Liver (tissue), 9 donors: ENCODE results near the gene ZDHHC22. TPM values are rescaled to one million over a fixed set of nuclear protein-coding genes. Genes with fewer than 3 reads are reported as not detected.
A peak's percentile ranks its signal among the peaks of the same experiment; 100 is the strongest.

Source experiments
- DNase-seq: peaks from one replicate; pipeline ENCODE4 v3.0.0-alpha.2; 2017; ENCODE audit warnings: low spot score
- H3K27ac ChIP-seq, 2 donors: one replicate each; pipeline ENCODE4 v1.7.0; 2013; ENCODE audit warnings: inconsistent platforms in 2 of 2, low read length in 2 of 2, control low read depth in 1 of 2, low read depth in 1 of 2, mild to moderate bottlenecking in 1 of 2
- H3K27me3 ChIP-seq, 4 donors: one replicate each; pipeline versions ENCODE4 v1.6.1 to v1.7.0; 2013; ENCODE audit warnings: low read length in 3 of 4, inconsistent platforms in 1 of 4, mild to moderate bottlenecking in 1 of 4, moderate library complexity in 1 of 4; ENCODE audit not compliant: control insufficient read depth in 4 of 4, insufficient read depth in 4 of 4
- H3K36me3 ChIP-seq, 4 donors: one replicate each; pipeline versions ENCODE4 v1.6.1 to v1.7.0; 2013; ENCODE audit warnings: low read length in 3 of 4, mild to moderate bottlenecking in 3 of 4, low read depth in 1 of 4, moderate library complexity in 1 of 4; ENCODE audit not compliant: control insufficient read depth in 4 of 4, insufficient read depth in 3 of 4
- H3K4me1 ChIP-seq, 4 donors: one replicate each; pipeline versions ENCODE4 v1.6.1 to v1.7.0; 2013; ENCODE audit warnings: low read length in 3 of 4, mild to moderate bottlenecking in 3 of 4, moderate library complexity in 1 of 4; ENCODE audit not compliant: control insufficient read depth in 4 of 4, insufficient read depth in 4 of 4
- H3K4me3 ChIP-seq, 3 donors: one replicate each; pipeline versions ENCODE4 v1.6.1 to v1.7.0; 2013; ENCODE audit warnings: low read length in 3 of 3, control low read depth in 1 of 3, low read depth in 1 of 3, mild to moderate bottlenecking in 1 of 3
- H3K9ac ChIP-seq, 2 donors: one replicate each; pipeline ENCODE4 v1.7.0; 2013; ENCODE audit warnings: low read length in 2 of 2, mild to moderate bottlenecking in 2 of 2, moderate library complexity in 2 of 2, control low read depth in 1 of 2, low read depth in 1 of 2
- H3K9me3 ChIP-seq, 4 donors: one replicate each; pipeline versions ENCODE4 v1.6.1 to v1.7.0; 2013; ENCODE audit warnings: low read length in 3 of 4; ENCODE audit not compliant: control insufficient read depth in 4 of 4
- ATF3 ChIP-seq: IDR thresholded peaks from 2 replicates; pipeline ENCODE4 v1.6.1; 2016; ENCODE audit warnings: antibody characterized with exemption
- EGR1 ChIP-seq, 2 donors: IDR thresholded peaks; 2 replicates each; pipeline ENCODE4 v1.6.1; 2016 to 2018; ENCODE audit warnings: antibody characterized with exemption in 2 of 2, low read depth in 2 of 2
- FOXA1 ChIP-seq: IDR thresholded peaks from 2 replicates; pipeline ENCODE4 v1.6.1; 2016; ENCODE audit warnings: antibody characterized with exemption
- FOXA2 ChIP-seq: IDR thresholded peaks from 2 replicates; pipeline ENCODE4 v1.6.1; 2016; ENCODE audit warnings: antibody characterized with exemption
- GABPA ChIP-seq, 2 donors: IDR thresholded peaks in 1 of 2; conservative IDR thresholded peaks in 1 of 2; 2 replicates each; pipeline ENCODE4 v1.6.1; 2016; ENCODE audit warnings: antibody characterized with exemption in 2 of 2, mild to moderate bottlenecking in 1 of 2, moderate library complexity in 1 of 2
- HNF4A ChIP-seq, 2 donors: conservative IDR thresholded peaks; 2 replicates each; pipeline ENCODE4 v1.6.1; 2016; ENCODE audit warnings: antibody characterized with exemption in 2 of 2, mild to moderate bottlenecking in 2 of 2
- HNF4G ChIP-seq: IDR thresholded peaks from 2 replicates; pipeline ENCODE4 v1.6.1; 2016; ENCODE audit warnings: antibody characterized with exemption
- JUND ChIP-seq, 2 donors: IDR thresholded peaks; 2 replicates each; pipeline ENCODE4 v1.6.1; 2016; ENCODE audit warnings: antibody characterized with exemption in 2 of 2
- MAX ChIP-seq: IDR thresholded peaks from 2 replicates; pipeline ENCODE4 v1.6.1; 2016; ENCODE audit warnings: antibody characterized with exemption
- NR2F2 ChIP-seq: IDR thresholded peaks from 2 replicates; pipeline ENCODE4 v1.6.1; 2016; ENCODE audit warnings: antibody characterized with exemption
- RAD21 ChIP-seq, 2 donors: IDR thresholded peaks; 2 replicates each; pipeline ENCODE4 v1.6.1; 2016; ENCODE audit warnings: antibody characterized with exemption in 2 of 2, mild to moderate bottlenecking in 2 of 2
- RXRA ChIP-seq, 2 donors: IDR thresholded peaks; 2 replicates each; pipeline ENCODE4 v1.6.1; 2017 to 2018; ENCODE audit warnings: antibody characterized with exemption in 2 of 2, mild to moderate bottlenecking in 1 of 2
- SP1 ChIP-seq: IDR thresholded peaks from 2 replicates; pipeline ENCODE4 v1.6.1; 2018; ENCODE audit warnings: antibody characterized with exemption, mild to moderate bottlenecking
- TAF1 ChIP-seq: conservative IDR thresholded peaks from 2 replicates; pipeline ENCODE4 v1.6.1; 2016; ENCODE audit warnings: antibody characterized with exemption, mild to moderate bottlenecking
- YY1 ChIP-seq: IDR thresholded peaks from 2 replicates; pipeline ENCODE4 v1.6.1; 2016; ENCODE audit warnings: antibody characterized with exemption, mild to moderate bottlenecking
- ZBTB33 ChIP-seq: IDR thresholded peaks from 2 replicates; pipeline ENCODE4 v1.6.1; 2016; ENCODE audit warnings: antibody characterized with exemption
- WGBS: extraction: QIAGEN DNeasy Blood & Tissue Kit; methylation state at CpG from one replicate; pipeline ENCODE4 v1.1.7; 2013; 5-methylcytosine and 5-hydroxymethylcytosine counted together
- polyA plus RNA-seq, 2 donors: library from polyadenylated mRNA; stranded (reverse) in 1 of 2; unstranded in 1 of 2; fragments of 200-250 nt in 1 of 2; fragments of >200 nt in 1 of 2; fragmentation: Nextera tagmentation in 1 of 2; extraction: Ambion mirVana in 1 of 2; gene quantifications; one replicate each; pipeline versions ENCODE4 v1.2.1 to v1.2.3, GENCODE V29; 2013 to 2015
- total RNA-seq, 2 donors: library from RNA; depleted of rRNA; stranded (reverse); fragments of >200 nt; gene quantifications; one replicate each; pipeline ENCODE4 v1.2.3, GENCODE V29; 2014
- TF ChIP-seq, protein P1 (sequence below): fragments of 150-350 bp; IDR thresholded peaks from 2 replicates; pipeline ENCODE4 v1.5.1; 2017; ENCODE audit warnings: improper control_type of control experiment, low read depth, low read length; ENCODE audit not compliant: missing input control
- TF ChIP-seq, protein P2 (sequence below): IDR thresholded peaks from 2 replicates; pipeline ENCODE4 v1.6.1; 2016; ENCODE audit warnings: antibody characterized with exemption, mild to moderate bottlenecking
- donor health status: healthy.
- donor health status: healthy.
- donor health status: healthy.
- donor health status: healthy.
- donor health status: healthy.

Gene ZDHHC22
- total and polyA plus RNA-seq, 4 donors = not detected

DNA sequence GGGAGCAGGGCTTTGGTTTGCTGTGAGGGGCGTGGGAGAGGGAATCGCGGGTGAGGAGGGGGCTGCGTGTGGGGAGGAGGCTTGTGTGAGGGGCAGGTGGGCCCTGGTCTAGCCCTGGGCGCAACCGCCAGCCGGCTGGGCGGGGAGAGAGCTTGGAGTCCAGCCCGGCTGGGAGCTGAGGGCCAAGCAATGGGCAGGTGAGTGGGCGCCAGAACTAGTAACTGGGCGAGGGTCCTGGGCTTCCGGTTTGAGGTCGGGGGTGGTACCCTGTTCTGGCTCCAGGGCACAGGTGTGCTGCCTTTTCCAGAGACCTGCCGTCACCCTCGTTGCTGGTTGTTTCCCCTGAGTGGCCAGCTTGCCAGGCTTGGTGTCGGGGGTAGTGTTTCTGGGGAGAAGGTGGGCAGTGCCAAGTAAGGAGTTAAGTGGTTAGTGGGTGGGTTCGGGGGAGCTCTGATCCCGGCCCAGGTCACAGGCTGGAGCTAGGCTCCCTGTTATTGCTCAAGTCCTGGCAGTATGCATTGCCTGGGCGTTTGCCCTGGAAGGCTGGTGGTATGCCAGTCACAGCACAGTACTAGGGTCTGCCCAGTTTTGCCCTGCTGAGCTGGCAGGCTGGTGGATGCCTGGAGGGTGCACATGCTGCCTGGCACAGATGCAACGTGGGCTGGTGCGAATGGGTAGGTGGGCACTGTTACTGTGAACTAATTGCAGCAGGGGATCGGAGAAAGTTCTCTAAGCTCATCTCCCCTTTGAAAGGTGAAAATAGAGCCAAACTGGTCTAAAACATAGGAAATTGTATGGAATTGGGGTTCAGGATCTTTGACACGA is 42.9 kb downstream of the ZDHHC22 start:
- H3K27ac ChIP-seq = peak overlapping the region; percentile 98 to 100
- H3K36me3 ChIP-seq = no peaks in the 10 kb centered on the region
- H3K4me3 ChIP-seq = peak overlapping the region; percentile 67 to 85 (median 84)
- no peak for DNase-seq
- peaks cover 2 to 28% (median 14%) of the 10 kb centered on the region in 4 donors for H3K4me1 ChIP-seq
- H3K9ac ChIP-seq = peak overlapping the region; percentile 83 to 99
- H3K27me3 ChIP-seq = no peaks in the 10 kb centered on the region
- no peaks in the 10 kb centered on the region for H3K9me3 ChIP-seq
- WGBS = 5% methylated on average over 23 of the region's 23 CpGs
- TF ChIP-seq SP1 = peak; percentile 17
- TF ChIP-seq HNF4G = no peak
- TF ChIP-seq RAD21 (IDR thresholded peaks at IDR 0.05) = no peak
- peak; percentile 24 to 69 for TF ChIP-seq RXRA (IDR thresholded peaks at IDR 0.05)
- TF ChIP-seq HNF4A (conservative IDR thresholded peaks at IDR 0.05) = peak in 1 of 2 donors; percentile 7
- TF ChIP-seq, protein P1, sequence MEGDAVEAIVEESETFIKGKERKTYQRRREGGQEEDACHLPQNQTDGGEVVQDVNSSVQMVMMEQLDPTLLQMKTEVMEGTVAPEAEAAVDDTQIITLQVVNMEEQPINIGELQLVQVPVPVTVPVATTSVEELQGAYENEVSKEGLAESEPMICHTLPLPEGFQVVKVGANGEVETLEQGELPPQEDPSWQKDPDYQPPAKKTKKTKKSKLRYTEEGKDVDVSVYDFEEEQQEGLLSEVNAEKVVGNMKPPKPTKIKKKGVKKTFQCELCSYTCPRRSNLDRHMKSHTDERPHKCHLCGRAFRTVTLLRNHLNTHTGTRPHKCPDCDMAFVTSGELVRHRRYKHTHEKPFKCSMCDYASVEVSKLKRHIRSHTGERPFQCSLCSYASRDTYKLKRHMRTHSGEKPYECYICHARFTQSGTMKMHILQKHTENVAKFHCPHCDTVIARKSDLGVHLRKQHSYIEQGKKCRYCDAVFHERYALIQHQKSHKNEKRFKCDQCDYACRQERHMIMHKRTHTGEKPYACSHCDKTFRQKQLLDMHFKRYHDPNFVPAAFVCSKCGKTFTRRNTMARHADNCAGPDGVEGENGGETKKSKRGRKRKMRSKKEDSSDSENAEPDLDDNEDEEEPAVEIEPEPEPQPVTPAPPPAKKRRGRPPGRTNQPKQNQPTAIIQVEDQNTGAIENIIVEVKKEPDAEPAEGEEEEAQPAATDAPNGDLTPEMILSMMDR = no peak

GRCh38 chr14:77097700-77098528 is 43.7 kb downstream of the ZDHHC22 start, which contains the start of gene CIPC:
CIPC (plus strand) TSS chr14:77098258; CDS start chr14:77105709, 7,451 bp downstream.
- peak within 1 kb of the TSS; percentile 67 to 85 (median 84) for H3K4me3 ChIP-seq
- under 1% methylated on average over 87 of the region's 87 CpGs for WGBS
- H3K9ac ChIP-seq = peak within 1 kb of the TSS; percentile 96 to 99
- H3K27me3 ChIP-seq = no peaks in the 10 kb centered on the region
- no peaks in the 10 kb centered on the region for H3K9me3 ChIP-seq
- H3K36me3 ChIP-seq = no peaks in the 10 kb centered on the region
- DNase-seq = peak; percentile 98
- TF ChIP-seq TAF1 (no peak), FOXA1 (no peak), GABPA (IDR thresholded peaks at IDR 0.05 in 1 of 2, conservative IDR thresholded peaks at IDR 0.05 in 1 of 2) (peak; percentile 54 to 84), EGR1 (IDR thresholded peaks at IDR 0.05; ENCODE audit: low read depth in 2 of 2) (peak; percentile 93 to 94), FOXA2 (no peak), YY1 (peak; percentile 99), NR2F2 (peak; percentile 36), HNF4A (conservative IDR thresholded peaks at IDR 0.05) (peak; percentile 4 to 50), RAD21 (IDR thresholded peaks at IDR 0.05) (peak in 1 of 2 donors; percentile 9), SP1 (peak; percentile 90), ATF3 (peak; percentile 36), RXRA (IDR thresholded peaks at IDR 0.05) (peak; percentile 36 to 63), HNF4G (no peak), JUND (IDR thresholded peaks at IDR 0.05) (peak; percentile 51 to 56), ZBTB33 (peak; percentile 31), MAX (peak; percentile 31)
- TF ChIP-seq, protein P1 = no peak
- TF ChIP-seq, protein P2, sequence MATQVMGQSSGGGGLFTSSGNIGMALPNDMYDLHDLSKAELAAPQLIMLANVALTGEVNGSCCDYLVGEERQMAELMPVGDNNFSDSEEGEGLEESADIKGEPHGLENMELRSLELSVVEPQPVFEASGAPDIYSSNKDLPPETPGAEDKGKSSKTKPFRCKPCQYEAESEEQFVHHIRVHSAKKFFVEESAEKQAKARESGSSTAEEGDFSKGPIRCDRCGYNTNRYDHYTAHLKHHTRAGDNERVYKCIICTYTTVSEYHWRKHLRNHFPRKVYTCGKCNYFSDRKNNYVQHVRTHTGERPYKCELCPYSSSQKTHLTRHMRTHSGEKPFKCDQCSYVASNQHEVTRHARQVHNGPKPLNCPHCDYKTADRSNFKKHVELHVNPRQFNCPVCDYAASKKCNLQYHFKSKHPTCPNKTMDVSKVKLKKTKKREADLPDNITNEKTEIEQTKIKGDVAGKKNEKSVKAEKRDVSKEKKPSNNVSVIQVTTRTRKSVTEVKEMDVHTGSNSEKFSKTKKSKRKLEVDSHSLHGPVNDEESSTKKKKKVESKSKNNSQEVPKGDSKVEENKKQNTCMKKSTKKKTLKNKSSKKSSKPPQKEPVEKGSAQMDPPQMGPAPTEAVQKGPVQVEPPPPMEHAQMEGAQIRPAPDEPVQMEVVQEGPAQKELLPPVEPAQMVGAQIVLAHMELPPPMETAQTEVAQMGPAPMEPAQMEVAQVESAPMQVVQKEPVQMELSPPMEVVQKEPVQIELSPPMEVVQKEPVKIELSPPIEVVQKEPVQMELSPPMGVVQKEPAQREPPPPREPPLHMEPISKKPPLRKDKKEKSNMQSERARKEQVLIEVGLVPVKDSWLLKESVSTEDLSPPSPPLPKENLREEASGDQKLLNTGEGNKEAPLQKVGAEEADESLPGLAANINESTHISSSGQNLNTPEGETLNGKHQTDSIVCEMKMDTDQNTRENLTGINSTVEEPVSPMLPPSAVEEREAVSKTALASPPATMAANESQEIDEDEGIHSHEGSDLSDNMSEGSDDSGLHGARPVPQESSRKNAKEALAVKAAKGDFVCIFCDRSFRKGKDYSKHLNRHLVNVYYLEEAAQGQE = peak; percentile 80
- H3K4me1 ChIP-seq = peaks cover 6 to 24% (median 13%) of the 10 kb centered on the region in 4 donors
- peak within 1 kb of the TSS; percentile 98 to 100 for H3K27ac ChIP-seq
